Measurements from ENCODE around the gene VDR. TPM values are rescaled to one million over a fixed set of nuclear protein-coding genes. Genes with fewer than 3 reads are reported as not detected.

The VDR gene
- total and polyA plus RNA-seq, 2 experiments from 2014 or later, result 23.9 to 30.5 TPM

GRCh38 chr12:47886510-47887240, 18.1 kb downstream of the VDR start:
- H2AFZ ChIP-seq, result no peak overlapping the region
- no peaks in the 10 kb centered on the region for H3K27me3 ChIP-seq (replicated peaks; ENCODE audit: insufficient read depth)
- no peaks in the 10 kb centered on the region for H3K9me3 ChIP-seq (ENCODE audit: low read depth)
- H3K79me2 ChIP-seq (ENCODE audit: insufficient read depth), result peaks cover 54% of the 10 kb centered on the region
- no peak overlapping the region for H3K27ac ChIP-seq
- in situ Hi-C loops (cut with MboI), result no loop called here
- 0 out of 2 replicates have a peak, but pooled peaks cover 2% of the 10 kb centered on the region for H3K36me3 ChIP-seq (ENCODE audit: low read depth)
- WGBS, 2 experiments (ENCODE audit: low coverage in 1 of 2, low lambda C conversion rate in 2 of 2, missing lambda C conversion rate in 2 of 2), result 67 to 72% methylated on average over 13 of the region's 13 CpGs
- no peaks in the 10 kb centered on the region for H3K9me2 ChIP-seq (ENCODE audit: insufficient read depth)
- peaks cover 10% of the 10 kb centered on the region; the same call in 1 of the 2 replicates for H3F3A ChIP-seq (ENCODE audit: insufficient read depth)
- no peak overlapping the region for H3K9ac ChIP-seq
- no peak for DNase-seq
- peaks cover 28% of the 10 kb centered on the region for H3K4me1 ChIP-seq (ENCODE audit: insufficient read depth)
- no peak overlapping the region for H3K4me3 ChIP-seq
- no peak overlapping the region for H3K4me2 ChIP-seq (ENCODE audit: unreplicated experiment)
- no peak for TF ChIP-seq EZH2 (IDR thresholded peaks at IDR 0.05; ENCODE audit: insufficient read depth, poor library complexity, severe bottlenecking)
- no peak for TF ChIP-seq EZH2phosphoT487 (IDR thresholded peaks at IDR 0.05; ENCODE audit: insufficient read depth, low read depth)
- 0 out of 2 replicates have a peak, but pooled peaks cover 3% of the 10 kb centered on the region for H4K20me1 ChIP-seq (ENCODE audit: insufficient read depth)

GRCh38 chr12:47885566-47885965, 19.2 kb downstream of the VDR start:
- H3K27ac ChIP-seq, result no peak overlapping the region
- H3K9ac ChIP-seq, result no peak overlapping the region
- WGBS, 2 experiments (ENCODE audit: low coverage in 1 of 2, low lambda C conversion rate in 2 of 2, missing lambda C conversion rate in 2 of 2), result 91 to 96% methylated on average over 2 of the region's 2 CpGs
- in situ Hi-C loops (cut with MboI), result no loop called here
- 0 out of 2 replicates have a peak, but pooled peaks cover 2% of the 10 kb centered on the region for H3K36me3 ChIP-seq (ENCODE audit: low read depth)
- no peak overlapping the region for H3K4me2 ChIP-seq (ENCODE audit: unreplicated experiment)
- H3K4me3 ChIP-seq, result no peak overlapping the region
- H3K9me2 ChIP-seq (ENCODE audit: insufficient read depth), result no peaks in the 10 kb centered on the region
- no peaks in the 10 kb centered on the region for H4K20me1 ChIP-seq (ENCODE audit: insufficient read depth)
- no peak for DNase-seq
- no peak overlapping the region for H2AFZ ChIP-seq
- H3K27me3 ChIP-seq (replicated peaks; ENCODE audit: insufficient read depth), result no peaks in the 10 kb centered on the region
- peaks cover 17% of the 10 kb centered on the region for H3F3A ChIP-seq (ENCODE audit: insufficient read depth)
- peaks cover 32% of the 10 kb centered on the region for H3K4me1 ChIP-seq (ENCODE audit: insufficient read depth)
- no peak for TF ChIP-seq EZH2 (IDR thresholded peaks at IDR 0.05; ENCODE audit: insufficient read depth, poor library complexity, severe bottlenecking)
- TF ChIP-seq EZH2phosphoT487 (IDR thresholded peaks at IDR 0.05; ENCODE audit: insufficient read depth, low read depth), result no peak
- no peaks in the 10 kb centered on the region for H3K9me3 ChIP-seq (ENCODE audit: low read depth)
- peaks cover 54% of the 10 kb centered on the region for H3K79me2 ChIP-seq (ENCODE audit: insufficient read depth)

DNA sequence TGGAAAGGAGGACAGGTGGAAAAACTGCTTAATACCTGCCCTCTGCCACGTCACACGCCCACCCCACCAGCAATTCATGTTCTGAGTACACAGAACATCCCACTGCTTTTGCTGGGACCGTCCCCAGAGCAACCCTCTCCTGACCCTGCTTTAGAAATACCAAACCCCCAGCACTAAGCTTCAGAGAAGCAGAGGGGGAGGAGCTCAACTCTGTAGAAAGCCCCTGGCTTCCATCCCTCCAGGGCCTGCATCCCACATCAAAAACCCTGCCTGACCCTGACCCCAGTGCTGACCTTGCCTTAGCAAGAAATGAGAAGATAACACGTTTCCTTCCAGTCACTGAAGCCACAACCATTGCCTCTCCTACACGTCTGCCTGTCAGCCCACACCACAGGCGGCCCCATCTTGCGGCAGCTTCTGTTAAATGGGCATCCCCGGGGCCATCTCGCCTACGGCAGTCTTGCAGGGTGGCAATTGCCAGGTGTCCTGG, 19.7 kb downstream of the VDR start:
- no peak overlapping the region for H3K9ac ChIP-seq
- no peak overlapping the region for H3K4me3 ChIP-seq
- in situ Hi-C loops (cut with MboI), result no loop called here
- no peak for DNase-seq
- no peak overlapping the region for H2AFZ ChIP-seq
- H3K27ac ChIP-seq, result no peak overlapping the region
- WGBS, 2 experiments (ENCODE audit: low coverage in 1 of 2, low lambda C conversion rate in 2 of 2, missing lambda C conversion rate in 2 of 2), result 91 to 94% methylated on average over 10 of the region's 10 CpGs
- peaks cover 17% of the 10 kb centered on the region for H3F3A ChIP-seq (ENCODE audit: insufficient read depth)
- no peaks in the 10 kb centered on the region for H4K20me1 ChIP-seq (ENCODE audit: insufficient read depth)
- peaks cover 32% of the 10 kb centered on the region for H3K4me1 ChIP-seq (ENCODE audit: insufficient read depth)
- no peaks in the 10 kb centered on the region for H3K27me3 ChIP-seq (replicated peaks; ENCODE audit: insufficient read depth)
- H3K9me3 ChIP-seq (ENCODE audit: low read depth), result no peaks in the 10 kb centered on the region
- H3K4me2 ChIP-seq (ENCODE audit: unreplicated experiment), result no peak overlapping the region
- no peaks in the 10 kb centered on the region for H3K9me2 ChIP-seq (ENCODE audit: insufficient read depth)
- H3K79me2 ChIP-seq (ENCODE audit: insufficient read depth), result peaks cover 58% of the 10 kb centered on the region
- H3K36me3 ChIP-seq (ENCODE audit: low read depth), result 0 out of 2 replicates have a peak, but pooled peaks cover 2% of the 10 kb centered on the region
- no peak for TF ChIP-seq EZH2phosphoT487 (IDR thresholded peaks at IDR 0.05; ENCODE audit: insufficient read depth, low read depth)
- no peak for TF ChIP-seq EZH2 (IDR thresholded peaks at IDR 0.05; ENCODE audit: insufficient read depth, poor library complexity, severe bottlenecking)

- H4K20me1 ChIP-seq (ENCODE audit: insufficient read depth), result no peaks in the 10 kb centered on the region
- H3K4me1 ChIP-seq (ENCODE audit: insufficient read depth), result peaks cover 32% of the 10 kb centered on the region
- no peaks in the 10 kb centered on the region for H3K9me3 ChIP-seq (ENCODE audit: low read depth)
- in situ Hi-C loops (cut with MboI), result no loop called here
- no peaks in the 10 kb centered on the region for H3K9me2 ChIP-seq (ENCODE audit: insufficient read depth)
- peaks cover 63% of the 10 kb centered on the region for H3K79me2 ChIP-seq (ENCODE audit: insufficient read depth)
- no peak overlapping the region for H3K27ac ChIP-seq
- peaks cover 17% of the 10 kb centered on the region for H3F3A ChIP-seq (ENCODE audit: insufficient read depth)
- no peak overlapping the region for H3K4me2 ChIP-seq (ENCODE audit: unreplicated experiment)
- no peak overlapping the region for H3K9ac ChIP-seq
- DNase-seq, result no peak
- no peak for TF ChIP-seq EZH2phosphoT487 (IDR thresholded peaks at IDR 0.05; ENCODE audit: insufficient read depth, low read depth)
- H3K36me3 ChIP-seq (ENCODE audit: low read depth), result 0 out of 2 replicates have a peak, but pooled peaks cover 2% of the 10 kb centered on the region
- 58 to 59% methylated on average over 3 of the region's 3 CpGs for WGBS, 2 experiments (ENCODE audit: low coverage in 1 of 2, low lambda C conversion rate in 2 of 2, missing lambda C conversion rate in 2 of 2)
- H3K4me3 ChIP-seq, result no peak overlapping the region
- no peak overlapping the region for H2AFZ ChIP-seq
- H3K27me3 ChIP-seq (replicated peaks; ENCODE audit: insufficient read depth), result no peaks in the 10 kb centered on the region
Observed at GRCh38 chr12:47884501-47884900, 20.3 kb downstream of the VDR start.

All from GM23248 (cell line).